Measurements from ENCODE around the gene FRY.

Gene FRY

DNA sequence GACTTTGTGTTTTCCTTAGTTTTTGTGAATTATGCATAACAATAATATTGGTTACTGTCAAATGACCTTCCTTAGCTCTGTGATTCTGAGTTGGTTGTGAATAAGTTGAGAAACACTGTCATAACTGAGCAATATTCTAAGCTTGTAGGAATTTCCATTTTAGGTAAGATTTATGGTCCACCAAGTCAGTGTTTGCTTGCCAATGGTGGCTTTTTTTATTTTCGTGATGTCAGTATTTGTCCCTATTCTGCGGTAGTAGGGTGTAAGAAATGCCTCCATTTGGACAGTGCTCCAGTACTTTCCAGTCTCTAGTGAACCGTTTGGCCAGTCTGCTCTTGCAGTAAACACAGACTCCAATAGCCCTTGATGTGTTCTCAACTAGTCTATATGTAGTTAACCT, 94.7 kb downstream of the FRY start:
- peaks cover 3% of the 10 kb centered on the region for H3K9me3 Mint-ChIP-seq
- peaks cover 12% of the 10 kb centered on the region for H3K36me3 Mint-ChIP-seq
- H3K4me3 Mint-ChIP-seq, result no peak overlapping the region
- no peak overlapping the region for H3K27ac Mint-ChIP-seq
- DNase-seq (ENCODE audit: low spot score in 2 of 2) (no peak), ATAC-seq (ENCODE audit: low read depth) (no peak)
- no peaks in the 10 kb centered on the region for H3K4me1 Mint-ChIP-seq
- H3K27me3 Mint-ChIP-seq, result no peaks in the 10 kb centered on the region

- H3K27me3 Mint-ChIP-seq, result no peaks in the 10 kb centered on the region
- ATAC-seq (ENCODE audit: low read depth) (no peak), DNase-seq (ENCODE audit: low spot score in 2 of 2) (no peak)
- no peak overlapping the region for H3K27ac Mint-ChIP-seq
- peaks cover 10% of the 10 kb centered on the region for H3K36me3 Mint-ChIP-seq
- H3K9me3 Mint-ChIP-seq, result peaks cover 3% of the 10 kb centered on the region
- H3K4me1 Mint-ChIP-seq, result no peaks in the 10 kb centered on the region
- no peak overlapping the region for H3K4me3 Mint-ChIP-seq
Observed at GRCh38 chr13:32126756-32127155, 95.2 kb downstream of the FRY start.

- Mint-ChIP-seq H3K4me3 (no peak overlapping the region), H3K27ac (no peak overlapping the region), H3K27me3 (no peaks in the 10 kb centered on the region), H3K36me3 (peaks cover 6% of the 10 kb centered on the region), H3K9me3 (peaks cover 2% of the 10 kb centered on the region), H3K4me1 (no peaks in the 10 kb centered on the region)
- DNase-seq (ENCODE audit: low spot score in 2 of 2), result no peak
- ATAC-seq (ENCODE audit: low read depth), result no peak
Observed at GRCh38 chr13:32127691-32128090, 96.1 kb downstream of the FRY start.

DNA sequence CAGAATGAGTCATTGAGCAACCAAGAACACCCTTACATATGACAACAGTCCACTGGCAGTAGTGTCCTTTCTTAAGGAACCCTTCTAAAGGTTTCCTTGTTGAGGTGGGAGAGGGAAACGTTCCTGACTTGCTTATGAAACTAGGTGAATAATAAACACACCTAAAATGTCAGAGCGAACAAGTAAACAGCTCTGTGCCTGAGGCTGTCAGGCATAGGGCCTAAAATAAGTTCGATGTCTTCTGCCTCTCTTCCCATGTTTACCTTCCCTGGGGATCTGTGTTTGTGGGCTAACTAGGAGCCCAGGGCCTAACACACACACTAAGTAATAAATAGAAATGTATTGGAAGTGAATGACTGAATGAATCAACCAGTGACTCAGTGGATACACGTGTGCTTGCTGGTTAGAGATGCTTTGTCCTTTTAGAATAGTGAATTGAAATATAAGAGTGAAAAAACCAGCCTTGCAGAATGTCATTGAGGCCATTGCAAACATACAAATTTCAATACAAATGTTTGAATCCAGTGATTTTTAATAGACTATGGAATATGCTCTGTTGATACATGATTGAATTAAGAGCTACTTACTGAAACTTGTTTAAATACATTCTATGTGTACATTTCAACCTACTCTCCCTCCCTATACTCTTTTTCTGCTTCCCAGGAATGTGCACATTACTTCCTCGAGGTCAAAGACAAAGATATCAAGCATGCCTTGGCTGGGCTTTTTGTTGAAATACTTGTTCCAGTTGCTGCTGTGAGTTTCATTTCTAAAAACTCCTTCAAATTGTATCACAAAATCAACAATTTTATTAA, 102.9 kb downstream of the FRY start:
- Mint-ChIP-seq H3K36me3 (no peaks in the 10 kb centered on the region), H3K4me1 (no peaks in the 10 kb centered on the region), H3K27me3 (no peaks in the 10 kb centered on the region), H3K27ac (no peak overlapping the region), H3K9me3 (no peaks in the 10 kb centered on the region), H3K4me3 (no peak overlapping the region)
- DNase-seq (ENCODE audit: low spot score in 2 of 2) (no peak), ATAC-seq (ENCODE audit: low read depth) (no peak)

DNA sequence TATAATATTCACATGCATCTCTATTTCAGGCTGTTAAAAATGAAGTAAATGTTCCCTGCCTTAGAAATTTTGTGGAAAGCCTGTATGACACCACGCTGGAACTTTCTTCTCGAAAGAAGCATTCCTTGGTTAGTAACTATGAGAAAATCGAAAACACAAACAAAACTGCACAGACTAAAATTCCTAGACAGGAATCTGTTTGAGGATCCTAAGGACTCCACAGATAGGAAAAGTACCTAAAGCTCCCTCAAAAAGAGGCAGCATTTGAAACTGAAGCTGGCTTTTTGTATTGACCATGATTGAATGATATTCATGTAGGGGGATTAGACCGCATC, 103.4 kb downstream of the FRY start:
- Mint-ChIP-seq H3K27me3 (no peaks in the 10 kb centered on the region), H3K27ac (no peak overlapping the region), H3K4me3 (no peak overlapping the region), H3K9me3 (no peaks in the 10 kb centered on the region), H3K4me1 (no peaks in the 10 kb centered on the region), H3K36me3 (no peaks in the 10 kb centered on the region)
- DNase-seq (ENCODE audit: low spot score in 2 of 2) (no peak), ATAC-seq (ENCODE audit: low read depth) (no peak)

- Mint-ChIP-seq H3K27me3 (no peaks in the 10 kb centered on the region), H3K4me1 (no peaks in the 10 kb centered on the region), H3K36me3 (no peaks in the 10 kb centered on the region), H3K4me3 (no peak overlapping the region), H3K27ac (no peak overlapping the region), H3K9me3 (no peaks in the 10 kb centered on the region)
- DNase-seq (ENCODE audit: low spot score in 2 of 2) (no peak), ATAC-seq (ENCODE audit: low read depth) (no peak)
Observed at GRCh38 chr13:32135655-32136054, 104.1 kb downstream of the FRY start.

DNA sequence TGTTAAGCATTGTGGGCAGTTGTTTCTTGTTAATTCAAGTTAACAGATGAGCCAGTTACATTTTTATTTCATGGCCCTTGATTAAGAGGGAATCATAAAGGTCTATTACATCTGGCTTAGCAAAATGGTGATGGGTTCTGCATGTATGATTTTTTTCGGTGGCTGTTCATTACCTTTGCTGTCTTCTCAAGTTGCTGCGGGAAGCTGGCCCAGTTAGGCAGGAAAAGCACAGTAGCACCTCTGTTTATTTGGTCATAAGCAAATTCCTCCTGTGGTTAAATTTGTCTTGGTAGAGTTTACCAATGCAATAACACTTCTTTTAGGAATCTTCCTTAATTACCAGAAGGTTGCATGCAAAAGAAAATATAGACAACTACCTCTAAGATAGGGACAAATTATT, 104.5 kb downstream of the FRY start:
- Mint-ChIP-seq H3K27ac (no peak overlapping the region), H3K27me3 (no peaks in the 10 kb centered on the region), H3K9me3 (no peaks in the 10 kb centered on the region), H3K4me1 (no peaks in the 10 kb centered on the region), H3K36me3 (no peaks in the 10 kb centered on the region), H3K4me3 (no peak overlapping the region)
- DNase-seq (ENCODE audit: low spot score in 2 of 2), result no peak
- no peak for ATAC-seq (ENCODE audit: low read depth)

GRCh38 chr13:32136716-32137115, 105.1 kb downstream of the FRY start:
- Mint-ChIP-seq H3K36me3 (no peaks in the 10 kb centered on the region), H3K27me3 (no peaks in the 10 kb centered on the region), H3K4me3 (no peak overlapping the region), H3K4me1 (no peaks in the 10 kb centered on the region), H3K27ac (no peak overlapping the region), H3K9me3 (no peaks in the 10 kb centered on the region)
- no peak for DNase-seq (ENCODE audit: low spot score in 2 of 2)
- ATAC-seq (ENCODE audit: low read depth), result no peak

GRCh38 chr13:32139251-32139650, 107.7 kb downstream of the FRY start:
- Mint-ChIP-seq H3K27ac (no peak overlapping the region), H3K4me3 (no peak overlapping the region), H3K27me3 (no peaks in the 10 kb centered on the region), H3K9me3 (no peaks in the 10 kb centered on the region), H3K4me1 (no peaks in the 10 kb centered on the region), H3K36me3 (no peaks in the 10 kb centered on the region)
- ATAC-seq (ENCODE audit: low read depth), result no peak
- DNase-seq (ENCODE audit: low spot score in 2 of 2), result no peak

DNA sequence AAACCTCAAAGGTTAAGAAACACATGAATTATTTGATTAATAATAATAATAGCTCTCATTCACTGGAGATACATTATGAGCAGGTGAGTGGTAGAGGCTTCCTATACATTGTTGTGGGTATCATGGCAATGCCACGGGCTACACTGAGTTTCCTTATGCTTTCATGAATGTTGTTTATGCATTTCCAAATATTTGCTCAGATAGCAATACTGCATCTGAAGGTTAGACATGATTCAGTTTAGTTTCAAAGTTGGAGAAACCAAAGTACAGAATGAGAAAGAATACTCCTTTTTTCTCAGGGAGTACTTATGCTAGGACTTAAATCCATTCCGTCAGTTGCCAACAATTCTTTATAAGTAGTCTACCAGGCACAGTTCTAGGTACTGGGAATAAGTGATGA, 108.5 kb downstream of the FRY start:
- Mint-ChIP-seq H3K27ac (no peak overlapping the region), H3K27me3 (no peaks in the 10 kb centered on the region), H3K36me3 (no peaks in the 10 kb centered on the region), H3K4me3 (no peak overlapping the region), H3K9me3 (no peaks in the 10 kb centered on the region), H3K4me1 (no peaks in the 10 kb centered on the region)
- DNase-seq (ENCODE audit: low spot score in 2 of 2) (no peak), ATAC-seq (ENCODE audit: low read depth) (no peak)

DNA sequence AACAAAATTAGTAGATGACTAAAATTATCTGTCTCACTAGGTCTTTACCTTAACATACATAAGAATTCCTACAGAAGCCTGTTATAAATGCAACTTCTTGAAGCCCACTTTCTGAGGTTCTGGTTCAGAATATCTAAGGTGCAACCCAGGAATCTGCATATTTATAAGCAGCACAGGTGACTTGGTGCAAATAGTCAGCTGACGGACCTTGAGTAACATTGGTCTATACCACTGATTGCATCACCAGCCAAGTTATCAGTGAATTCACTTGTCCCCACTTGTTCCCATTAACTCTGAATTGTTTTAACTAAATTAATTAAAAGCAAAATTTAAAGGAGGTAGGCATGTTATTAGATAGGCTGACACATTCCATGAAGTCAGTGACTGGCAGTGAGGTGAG, 109.9 kb downstream of the FRY start:
- no peaks in the 10 kb centered on the region for H3K36me3 Mint-ChIP-seq
- no peak overlapping the region for H3K4me3 Mint-ChIP-seq
- ATAC-seq (ENCODE audit: low read depth) (no peak), DNase-seq (ENCODE audit: low spot score in 2 of 2) (no peak)
- H3K27me3 Mint-ChIP-seq, result no peaks in the 10 kb centered on the region
- H3K9me3 Mint-ChIP-seq, result no peaks in the 10 kb centered on the region
- no peaks in the 10 kb centered on the region for H3K4me1 Mint-ChIP-seq
- H3K27ac Mint-ChIP-seq, result no peak overlapping the region

DNA sequence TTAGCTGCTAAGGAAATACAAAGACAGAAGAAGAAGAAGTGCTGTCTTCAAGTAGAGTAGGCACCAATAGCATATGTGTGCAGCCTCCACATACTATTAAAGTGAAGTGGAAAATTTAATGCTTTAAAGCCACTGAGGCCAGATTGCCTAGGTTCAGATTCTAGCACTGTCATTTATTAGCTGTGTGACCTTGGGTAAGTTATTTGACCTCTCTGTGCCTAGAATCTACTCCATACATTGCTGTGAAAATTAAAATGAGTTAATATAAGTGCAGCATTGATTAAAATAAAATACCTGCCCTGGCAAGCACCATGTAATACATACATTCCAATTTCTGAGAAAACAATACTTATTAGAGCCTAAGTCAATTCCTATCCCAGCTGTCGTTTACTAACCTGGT, 110.5 kb downstream of the FRY start:
- Mint-ChIP-seq H3K27me3 (no peaks in the 10 kb centered on the region), H3K36me3 (no peaks in the 10 kb centered on the region), H3K4me3 (no peak overlapping the region), H3K4me1 (no peaks in the 10 kb centered on the region), H3K27ac (no peak overlapping the region), H3K9me3 (no peaks in the 10 kb centered on the region)
- DNase-seq (ENCODE audit: low spot score in 2 of 2), result no peak
- no peak for ATAC-seq (ENCODE audit: low read depth)

- Mint-ChIP-seq H3K27me3 (no peaks in the 10 kb centered on the region), H3K4me1 (no peaks in the 10 kb centered on the region), H3K9me3 (no peaks in the 10 kb centered on the region), H3K4me3 (no peak overlapping the region), H3K36me3 (no peaks in the 10 kb centered on the region), H3K27ac (no peak overlapping the region)
- DNase-seq (ENCODE audit: low spot score in 2 of 2), result no peak
- ATAC-seq (ENCODE audit: low read depth), result no peak
Observed at GRCh38 chr13:32142956-32143375, 111.4 kb downstream of the FRY start.

- Mint-ChIP-seq H3K27ac (no peak overlapping the region), H3K4me3 (no peak overlapping the region), H3K9me3 (no peaks in the 10 kb centered on the region), H3K36me3 (peaks cover 3% of the 10 kb centered on the region), H3K4me1 (no peaks in the 10 kb centered on the region), H3K27me3 (no peaks in the 10 kb centered on the region)
- ATAC-seq (ENCODE audit: low read depth) (no peak), DNase-seq (ENCODE audit: low spot score in 2 of 2) (no peak)
Observed at GRCh38 chr13:32147193-32147592, 115.6 kb downstream of the FRY start.

DNA sequence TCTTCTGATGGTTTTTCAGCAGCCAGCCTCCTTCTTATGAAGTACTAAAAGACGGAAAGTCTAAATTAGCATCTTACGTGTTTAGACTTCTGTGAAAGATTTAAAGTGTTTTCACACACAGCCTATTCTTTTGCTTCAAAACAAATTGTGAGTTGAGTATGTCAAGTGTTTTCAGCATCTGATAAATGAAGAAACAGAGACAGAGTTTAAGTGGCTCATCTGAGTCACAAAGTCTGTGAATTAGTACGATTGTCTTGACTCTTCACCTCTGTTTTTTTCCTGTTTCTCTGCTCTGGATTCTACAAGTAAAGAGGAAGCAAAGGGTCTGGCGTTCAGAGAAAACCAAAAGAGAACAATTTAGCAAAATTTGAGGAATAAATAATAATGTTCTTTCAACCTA, 116.4 kb downstream of the FRY start:
- Mint-ChIP-seq H3K27me3 (no peaks in the 10 kb centered on the region), H3K4me3 (no peak overlapping the region), H3K9me3 (no peaks in the 10 kb centered on the region), H3K4me1 (no peaks in the 10 kb centered on the region), H3K36me3 (peaks cover 3% of the 10 kb centered on the region), H3K27ac (no peak overlapping the region)
- ATAC-seq (ENCODE audit: low read depth) (no peak), DNase-seq (ENCODE audit: low spot score in 2 of 2) (no peak)

All from memory B cell (primary cell).